HEK293T (cell line): Measurements from ENCODE around the gene UBE2E3.

Source experiments
- ARNT ChIP-seq: fragments of 450-650 bp; IDR thresholded peaks from 2 replicates; pipeline ENCODE4 v1.6.1; 2017; ENCODE audit warnings: mild to moderate bottlenecking
- FOXM1 ChIP-seq: fragments of 450-650 bp; IDR thresholded peaks from 2 replicates; pipeline ENCODE4 v1.6.1; 2017; ENCODE audit warnings: mild to moderate bottlenecking, borderline replicate concordance
- NFRKB ChIP-seq: fragments of 450-650 bp; IDR thresholded peaks from 2 replicates; pipeline ENCODE4 v1.6.1; 2016; ENCODE audit warnings: mild to moderate bottlenecking, moderate library complexity

GRCh38 chr2:181063696-181064095 lies 83.3 kb downstream of the UBE2E3 start:
- TF ChIP-seq FOXM1 (no peak), NFRKB (no peak), ARNT (no peak)
